B cell (primary cell): Measurements from ENCODE around the gene SLC2A1. TPM values are rescaled to one million over a fixed set of nuclear protein-coding genes. Genes with fewer than 3 reads are reported as not detected.

Source experiments
- ATAC-seq: fragments of 200-7000 bp; cut with Tn5 transposase; one replicate; pipeline ENCODE4 v1.10.0; 2021; ENCODE audit warnings: low read depth, mild to moderate bottlenecking, moderate number of reproducible peaks, moderate library complexity
- CTCF ChIA-PET: fragments of 350-600 bp; sonication (Branson Sonifier 250); formaldehyde crosslinking; loops from one replicate; lab custom pipeline; 2021; ENCODE audit warnings: antibody characterized with exemption, inconsistent platforms; lab: Charles Lee
- POLR2A ChIA-PET: fragments of 350-600 bp; sonication (Branson Sonifier 250); formaldehyde crosslinking; loops from one replicate; lab custom pipeline; 2021; ENCODE audit warnings: antibody characterized with exemption; lab: Charles Lee
- DNase-seq: peaks from one replicate; pipeline ENCODE4 v3.0.0; 2013
- H2AFZ ChIP-seq: 2 replicates; pipeline ENCODE4 v1.6.1; 2012; ENCODE audit warnings: mild to moderate bottlenecking, low read depth, low read length; ENCODE audit not compliant: insufficient read depth, poor library complexity, severe bottlenecking
- H3K27ac ChIP-seq, 2 donors: 1 replicate in 1 of 2; 2 replicates in 1 of 2; pipeline ENCODE4 v1.5.1; 2012 to 2013; ENCODE audit warnings: low read length in 2 of 2, mild to moderate bottlenecking in 2 of 2, moderate library complexity in 1 of 2
- H3K27me3 ChIP-seq, 4 experiments: fragments of 200-600 bp in 1 of 4; sonication (generic) in 1 of 4; replicated peaks in 1 of 4; 1 replicate in 2 of 4; 2 replicates in 2 of 4; pipeline versions ENCODE4 v1.6.1 to v1.7.0; 2013 to 2016; ENCODE audit warnings: low read length in 3 of 4, mild to moderate bottlenecking in 2 of 4, mixed read lengths in 1 of 4, moderate library complexity in 1 of 4; ENCODE audit not compliant: insufficient read depth in 4 of 4, control insufficient read depth in 3 of 4; ENCODE audit errors: control extremely low read depth in 1 of 4
- H3K36me3 ChIP-seq, 2 experiments: replicated peaks in 1 of 2; 1 replicate in 1 of 2; 2 replicates in 1 of 2; pipeline versions ENCODE4 v1.6.1 to v1.7.1; 2013; ENCODE audit warnings: low read length in 1 of 2; ENCODE audit not compliant: insufficient read depth in 2 of 2, control insufficient read depth in 1 of 2; ENCODE audit errors: control extremely low read depth in 1 of 2, extremely low read depth in 1 of 2
- H3K4me1 ChIP-seq, 2 donors: fragments of 200-600 bp in 1 of 2; sonication (generic) in 1 of 2; 1 replicate in 1 of 2; 2 replicates in 1 of 2; pipeline versions ENCODE4 v1.5.1 to v1.6.1; 2013 to 2017; ENCODE audit warnings: low read length in 2 of 2; ENCODE audit not compliant: control insufficient read depth in 2 of 2, insufficient read depth in 2 of 2
- H3K4me2 ChIP-seq: replicated peaks from 2 replicates; pipeline ENCODE3; 2012; ENCODE audit warnings: mild to moderate bottlenecking, low read depth, low read length; ENCODE audit not compliant: poor library complexity, severe bottlenecking
- H3K4me3 ChIP-seq, 5 experiments: fragments of 200-600 bp in 1 of 5; sonication (generic) in 1 of 5; 1 replicate in 3 of 5; 2 replicates in 2 of 5; pipeline versions ENCODE4 v1.5.1 to v1.7.0; 2011 to 2016; ENCODE audit warnings: low read length in 4 of 5, mild to moderate bottlenecking in 4 of 5, low read depth in 2 of 5, control low read depth in 1 of 5, moderate library complexity in 1 of 5; ENCODE audit not compliant: insufficient read depth in 1 of 5; ENCODE audit errors: control extremely low read depth in 1 of 5, extremely low read depth in 1 of 5
- H3K79me2 ChIP-seq: fragments of 200-600 bp; sonication (generic); one replicate; pipeline ENCODE4 v1.6.0; 2016; ENCODE audit warnings: low read length; ENCODE audit not compliant: control insufficient read depth, insufficient read depth
- H3K9ac ChIP-seq: fragments of 200-600 bp; sonication (generic); 2 replicates; pipeline ENCODE4 v1.6.1; 2017; ENCODE audit warnings: mild to moderate bottlenecking, low read length, moderate library complexity
- H3K9me3 ChIP-seq, 3 donors: one replicate each; pipeline versions ENCODE4 v1.6.1 to v1.7.1; 2013; ENCODE audit warnings: low read length in 2 of 3; ENCODE audit not compliant: control insufficient read depth in 2 of 3, insufficient read depth in 1 of 3; ENCODE audit errors: control extremely low read depth in 1 of 3
- H4K20me1 ChIP-seq: 2 replicates; pipeline ENCODE4 v1.6.0; 2012; ENCODE audit warnings: mild to moderate bottlenecking, low read length; ENCODE audit not compliant: insufficient read depth, control insufficient read depth, poor library complexity, severe bottlenecking
- H3K27ac Mint-ChIP-seq: one replicate; pipeline ENCODE4 v1.8.0; 2021; ENCODE audit warnings: mixed read lengths
- H3K27me3 Mint-ChIP-seq: one replicate; pipeline ENCODE4 v1.8.0; 2021; ENCODE audit warnings: mixed read lengths
- H3K4me1 Mint-ChIP-seq: one replicate; pipeline ENCODE4 v1.8.0; 2021; ENCODE audit warnings: mixed read lengths
- H3K4me3 Mint-ChIP-seq: one replicate; pipeline ENCODE4 v1.8.0; 2021; ENCODE audit warnings: mixed read lengths
- H3K9me3 Mint-ChIP-seq: one replicate; pipeline ENCODE4 v1.8.0; 2022; ENCODE audit warnings: mixed read lengths; ENCODE audit not compliant: insufficient read depth
- EZH2 ChIP-seq: IDR thresholded peaks from 2 replicates; pipeline ENCODE4 v1.6.1; 2012; ENCODE audit warnings: borderline replicate concordance, low read depth, mild to moderate bottlenecking, moderate library complexity, low read length; ENCODE audit not compliant: insufficient read depth, poor library complexity, severe bottlenecking
- WGBS: methylation state at CpG from one replicate; pipeline ENCODE4 v1.1.5; 2013; ENCODE audit warnings: missing lambda C conversion rate; ENCODE audit not compliant: insufficient coverage; 5-methylcytosine and 5-hydroxymethylcytosine counted together
- intact Hi-C: fragments of 100-400 bp; cut with micrococcal nuclease; formaldehyde crosslinking; loops from one replicate; pipeline ENCODE4 v1.10.0; 2022
- polyA plus RNA-seq: library from polyadenylated mRNA; depleted of rRNA; stranded (reverse); fragments of >200 nt; gene quantifications from 2 replicates; pipeline ENCODE4 v1.2.3, GENCODE V29; 2012
- total RNA-seq, 2 donors: library from RNA; stranded (reverse); fragments of 120-200 nt in 1 of 2; gene quantifications; 1 replicate in 1 of 2; 2 replicates in 1 of 2; pipeline versions ENCODE4 v1.2.3 to v1.2.4, GENCODE V29; 2013 to 2022
- TF ChIP-seq, protein P1 (sequence below): fragments of 200-600 bp; IDR thresholded peaks from one replicate; pipeline ENCODE4 v1.8.0; 2022; ENCODE audit warnings: antibody characterized with exemption, mild to moderate bottlenecking

Gene SLC2A1
- total and polyA plus RNA-seq, 2 donors (not counting 1 experiment from before 2014, with no cell fraction given), result 223 to 240 TPM

DNA sequence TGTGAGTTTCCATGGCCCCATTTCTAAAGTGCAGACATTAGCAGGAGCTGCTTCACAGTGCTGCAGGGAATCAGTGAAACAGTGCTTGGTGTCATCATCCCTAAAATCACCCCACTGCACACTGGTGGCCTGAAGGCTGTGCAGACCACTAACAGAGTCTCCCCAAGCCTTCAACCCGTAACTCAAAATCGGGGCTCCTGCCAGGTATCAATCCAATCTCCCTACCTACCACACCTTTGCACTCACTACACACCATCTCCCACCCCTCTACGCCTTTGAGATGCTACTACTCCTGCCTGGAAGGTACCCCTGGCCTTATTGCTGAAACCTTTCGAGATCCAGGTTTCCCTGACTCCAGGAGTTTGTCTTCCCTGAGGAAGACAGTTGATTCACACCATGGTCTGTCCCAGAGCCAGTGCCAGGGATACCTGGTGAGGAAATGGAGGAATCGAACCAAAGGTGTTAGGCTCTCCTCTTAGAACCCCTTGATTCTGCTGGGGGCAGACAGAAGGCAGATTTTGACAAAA, 25.5 kb downstream of the SLC2A1 start:
- peaks cover 74 to 86% of the 10 kb centered on the region in 2 donors for H3K4me1 ChIP-seq
- peak; percentile 24 for DNase-seq
- intact Hi-C loops, result no loop called here
- peaks cover 3 to 78% of the 10 kb centered on the region in 2 experiments for H3K36me3 ChIP-seq
- H3K9ac ChIP-seq, result peak overlapping the region; percentile 41
- ChIA-PET POLR2A (interaction anchor here (1.8 to 2.4 kb wide), 3 partner anchors 10 to 22 kb away, joined by 16 to 116 read pairs (median 26); partner anchors contain the start of gene SLC2A1), CTCF (interaction anchor here (0.7 to 2.4 kb wide), 4 partner anchors 9 to 139 kb away, joined by 3 to 32 read pairs (median 21); no protein-coding TSS in a partner anchor)
- H3K27ac Mint-ChIP-seq, result peak overlapping the region; percentile 97
- peaks cover 66% of the 10 kb centered on the region for H4K20me1 ChIP-seq
- peak overlapping the region; percentile 86 for H3K4me3 Mint-ChIP-seq
- no peak overlapping the region for H2AFZ ChIP-seq
- no peaks in the 10 kb centered on the region for H3K9me3 Mint-ChIP-seq
- peak overlapping the region; percentile 84 to 97 for H3K27ac ChIP-seq
- no peak for TF ChIP-seq EZH2
- TF ChIP-seq, protein P1, sequence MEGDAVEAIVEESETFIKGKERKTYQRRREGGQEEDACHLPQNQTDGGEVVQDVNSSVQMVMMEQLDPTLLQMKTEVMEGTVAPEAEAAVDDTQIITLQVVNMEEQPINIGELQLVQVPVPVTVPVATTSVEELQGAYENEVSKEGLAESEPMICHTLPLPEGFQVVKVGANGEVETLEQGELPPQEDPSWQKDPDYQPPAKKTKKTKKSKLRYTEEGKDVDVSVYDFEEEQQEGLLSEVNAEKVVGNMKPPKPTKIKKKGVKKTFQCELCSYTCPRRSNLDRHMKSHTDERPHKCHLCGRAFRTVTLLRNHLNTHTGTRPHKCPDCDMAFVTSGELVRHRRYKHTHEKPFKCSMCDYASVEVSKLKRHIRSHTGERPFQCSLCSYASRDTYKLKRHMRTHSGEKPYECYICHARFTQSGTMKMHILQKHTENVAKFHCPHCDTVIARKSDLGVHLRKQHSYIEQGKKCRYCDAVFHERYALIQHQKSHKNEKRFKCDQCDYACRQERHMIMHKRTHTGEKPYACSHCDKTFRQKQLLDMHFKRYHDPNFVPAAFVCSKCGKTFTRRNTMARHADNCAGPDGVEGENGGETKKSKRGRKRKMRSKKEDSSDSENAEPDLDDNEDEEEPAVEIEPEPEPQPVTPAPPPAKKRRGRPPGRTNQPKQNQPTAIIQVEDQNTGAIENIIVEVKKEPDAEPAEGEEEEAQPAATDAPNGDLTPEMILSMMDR, result no peak
- H3K27me3 ChIP-seq, result no peaks in the 10 kb centered on the region
- H3K27me3 Mint-ChIP-seq, result no peaks in the 10 kb centered on the region
- WGBS, result 96% methylated on average over 5 of the region's 5 CpGs
- H3K9me3 ChIP-seq, result no peaks in the 10 kb centered on the region
- peaks cover 88% of the 10 kb centered on the region for H3K79me2 ChIP-seq
- peaks cover 93% of the 10 kb centered on the region for H3K4me1 Mint-ChIP-seq
- H3K4me3 ChIP-seq, result peak overlapping the region in 3 of 5 experiments; percentile 26 to 42 (median 30)
- peak overlapping the region; percentile 79 for H3K4me2 ChIP-seq
- no peak for ATAC-seq

DNA sequence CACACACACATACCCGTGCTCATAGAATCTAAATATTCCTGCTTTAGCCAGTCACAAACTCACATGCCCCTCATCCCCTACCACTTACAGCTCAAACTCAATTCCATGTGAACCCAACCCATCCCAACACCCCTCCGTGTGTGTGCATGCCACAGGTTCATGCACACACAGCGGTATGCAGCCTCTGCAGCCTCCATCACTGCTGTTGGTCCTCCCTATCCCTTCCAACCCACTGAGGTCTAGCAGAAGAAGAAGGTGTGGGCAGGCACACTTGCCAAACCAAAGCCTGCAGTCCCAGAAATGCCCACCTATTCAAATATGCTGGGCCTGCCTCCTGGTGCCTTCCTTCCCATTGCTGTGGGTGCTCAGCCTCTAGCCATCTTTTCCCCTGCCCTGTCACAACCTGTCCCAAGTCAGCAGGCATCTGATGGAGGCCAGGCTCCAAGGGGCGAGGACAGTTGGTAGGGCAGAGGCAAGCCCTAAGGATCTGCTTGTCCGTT, 26.2 kb downstream of the SLC2A1 start:
- Mint-ChIP-seq H3K27ac (peak overlapping the region; percentile 97), H3K4me3 (peak overlapping the region; percentile 86), H3K9me3 (no peaks in the 10 kb centered on the region), H3K4me1 (peaks cover 90% of the 10 kb centered on the region), H3K27me3 (no peaks in the 10 kb centered on the region)
- intact Hi-C loops, result loop anchor here (1.0 kb wide), 3 partner anchors 8 to 240 kb away; partner anchors contain the start of genes CFAP57, EBNA1BP2 and SLC2A1
- H3K4me3 ChIP-seq, result peak overlapping the region in 4 of 5 experiments; percentile 11 to 42 (median 28)
- peak overlapping the region; percentile 84 to 97 for H3K27ac ChIP-seq
- H4K20me1 ChIP-seq, result peaks cover 63% of the 10 kb centered on the region
- no peak for TF ChIP-seq EZH2
- ATAC-seq (no peak), DNase-seq (no peak)
- H3K4me1 ChIP-seq, result peaks cover 67 to 80% of the 10 kb centered on the region in 2 donors
- H2AFZ ChIP-seq, result no peak overlapping the region
- H3K79me2 ChIP-seq, result peaks cover 85% of the 10 kb centered on the region
- ChIA-PET CTCF (interaction anchor here (0.7 to 2.4 kb wide), 14 partner anchors 8 to 166 kb away, joined by 3 to 32 read pairs (median 6); partner anchors contain the start of genes C1orf50 and P3H1), POLR2A (interaction anchor here (0.7 to 2.4 kb wide), 10 partner anchors 9 to 240 kb away, joined by 3 to 116 read pairs (median 8); partner anchors contain the start of genes CFAP57, EBNA1BP2, SLC2A1 and ZNF691)
- H3K9me3 ChIP-seq, result no peaks in the 10 kb centered on the region
- 50% methylated on average over 2 of the region's 5 CpGs for WGBS
- no peaks in the 10 kb centered on the region for H3K27me3 ChIP-seq
- peaks cover 3 to 78% of the 10 kb centered on the region in 2 experiments for H3K36me3 ChIP-seq
- peak overlapping the region; percentile 79 for H3K4me2 ChIP-seq
- peak overlapping the region; percentile 52 for H3K9ac ChIP-seq
